ENCODE data around the gene BAIAP3. TPM values are rescaled to one million over a fixed set of nuclear protein-coding genes. Genes with fewer than 3 reads are reported as not detected.

The BAIAP3 gene
- total RNA-seq, 2 experiments from 2014 or later: 19.6 to 21.5 TPM

DNA sequence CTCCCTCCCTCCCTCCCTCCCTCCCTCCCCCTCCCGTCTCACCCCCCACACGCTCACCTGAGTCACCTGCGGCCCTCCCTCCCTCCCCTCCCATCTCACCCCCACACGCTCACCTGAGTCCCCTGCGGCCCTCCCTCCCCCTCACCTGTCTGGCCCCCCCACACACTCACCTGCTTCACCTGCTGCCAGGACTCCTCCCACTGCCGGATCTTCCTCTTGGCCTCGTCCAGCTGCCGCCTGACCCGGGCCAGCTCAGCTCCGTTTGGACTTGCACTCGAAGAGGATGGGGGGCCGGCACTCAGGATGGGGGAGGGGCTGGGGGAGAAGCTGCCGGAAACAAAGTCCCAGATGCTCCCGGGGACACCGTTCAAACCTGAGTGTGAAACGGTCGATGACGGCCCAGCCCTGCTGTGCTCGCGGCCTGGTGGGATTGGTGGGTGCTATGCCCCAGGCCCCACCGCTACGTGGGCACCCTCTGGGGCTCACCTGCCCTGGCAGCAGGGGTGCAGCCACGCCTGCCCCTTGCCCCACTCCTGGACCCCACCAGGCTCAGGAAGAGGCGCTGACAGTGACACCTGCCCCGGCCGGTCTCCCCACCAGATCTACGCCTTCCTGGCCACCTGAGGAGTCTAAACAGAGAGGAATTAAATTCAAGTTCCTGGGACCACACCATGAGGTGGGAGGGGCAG lies 34.2 kb downstream of the BAIAP3 start:
- Histone ChIP-seq H3K9me3 (ENCODE audit: control insufficient read depth in 1 of 2, insufficient read depth in 1 of 2, low read length in 2 of 2) (no peaks in the 10 kb centered on the region), H3K36me3 (ENCODE audit: insufficient read depth, low read length) (peaks cover 62% of the 10 kb centered on the region), H3K27ac (ENCODE audit: low read depth in 1 of 2, low read length in 2 of 2) (no peak overlapping the region), H3K27me3 (ENCODE audit: control insufficient read depth in 1 of 2, insufficient read depth in 2 of 2, low read length in 2 of 2) (no peaks in the 10 kb centered on the region), H3K4me3 (ENCODE audit: low read length) (no peak overlapping the region), H3K4me1 (ENCODE audit: insufficient read depth, low read length) (no peaks in the 10 kb centered on the region)
- H3K4me1 Mint-ChIP-seq (ENCODE audit: low read depth): no peaks in the 10 kb centered on the region
- ChIA-PET CTCF (no interaction called here), POLR2A (no interaction called here)
- no peak overlapping the region for H3K4me3 Mint-ChIP-seq
- H3K27ac Mint-ChIP-seq: no peak overlapping the region
- intact Hi-C loops (cut with DNase I, micrococcal nuclease): no loop called here
- DNase-seq (no peak), ATAC-seq (ENCODE audit: poor library complexity) (no peak)
- H3K27me3 Mint-ChIP-seq: no peaks in the 10 kb centered on the region
- no peaks in the 10 kb centered on the region for H3K9me3 Mint-ChIP-seq
- TF ChIP-seq, protein P1, sequence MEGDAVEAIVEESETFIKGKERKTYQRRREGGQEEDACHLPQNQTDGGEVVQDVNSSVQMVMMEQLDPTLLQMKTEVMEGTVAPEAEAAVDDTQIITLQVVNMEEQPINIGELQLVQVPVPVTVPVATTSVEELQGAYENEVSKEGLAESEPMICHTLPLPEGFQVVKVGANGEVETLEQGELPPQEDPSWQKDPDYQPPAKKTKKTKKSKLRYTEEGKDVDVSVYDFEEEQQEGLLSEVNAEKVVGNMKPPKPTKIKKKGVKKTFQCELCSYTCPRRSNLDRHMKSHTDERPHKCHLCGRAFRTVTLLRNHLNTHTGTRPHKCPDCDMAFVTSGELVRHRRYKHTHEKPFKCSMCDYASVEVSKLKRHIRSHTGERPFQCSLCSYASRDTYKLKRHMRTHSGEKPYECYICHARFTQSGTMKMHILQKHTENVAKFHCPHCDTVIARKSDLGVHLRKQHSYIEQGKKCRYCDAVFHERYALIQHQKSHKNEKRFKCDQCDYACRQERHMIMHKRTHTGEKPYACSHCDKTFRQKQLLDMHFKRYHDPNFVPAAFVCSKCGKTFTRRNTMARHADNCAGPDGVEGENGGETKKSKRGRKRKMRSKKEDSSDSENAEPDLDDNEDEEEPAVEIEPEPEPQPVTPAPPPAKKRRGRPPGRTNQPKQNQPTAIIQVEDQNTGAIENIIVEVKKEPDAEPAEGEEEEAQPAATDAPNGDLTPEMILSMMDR (IDR thresholded peaks at IDR 0.05): no peak
- H3K36me3 Mint-ChIP-seq (ENCODE audit: low read depth): peaks cover 40% of the 10 kb centered on the region

DNA sequence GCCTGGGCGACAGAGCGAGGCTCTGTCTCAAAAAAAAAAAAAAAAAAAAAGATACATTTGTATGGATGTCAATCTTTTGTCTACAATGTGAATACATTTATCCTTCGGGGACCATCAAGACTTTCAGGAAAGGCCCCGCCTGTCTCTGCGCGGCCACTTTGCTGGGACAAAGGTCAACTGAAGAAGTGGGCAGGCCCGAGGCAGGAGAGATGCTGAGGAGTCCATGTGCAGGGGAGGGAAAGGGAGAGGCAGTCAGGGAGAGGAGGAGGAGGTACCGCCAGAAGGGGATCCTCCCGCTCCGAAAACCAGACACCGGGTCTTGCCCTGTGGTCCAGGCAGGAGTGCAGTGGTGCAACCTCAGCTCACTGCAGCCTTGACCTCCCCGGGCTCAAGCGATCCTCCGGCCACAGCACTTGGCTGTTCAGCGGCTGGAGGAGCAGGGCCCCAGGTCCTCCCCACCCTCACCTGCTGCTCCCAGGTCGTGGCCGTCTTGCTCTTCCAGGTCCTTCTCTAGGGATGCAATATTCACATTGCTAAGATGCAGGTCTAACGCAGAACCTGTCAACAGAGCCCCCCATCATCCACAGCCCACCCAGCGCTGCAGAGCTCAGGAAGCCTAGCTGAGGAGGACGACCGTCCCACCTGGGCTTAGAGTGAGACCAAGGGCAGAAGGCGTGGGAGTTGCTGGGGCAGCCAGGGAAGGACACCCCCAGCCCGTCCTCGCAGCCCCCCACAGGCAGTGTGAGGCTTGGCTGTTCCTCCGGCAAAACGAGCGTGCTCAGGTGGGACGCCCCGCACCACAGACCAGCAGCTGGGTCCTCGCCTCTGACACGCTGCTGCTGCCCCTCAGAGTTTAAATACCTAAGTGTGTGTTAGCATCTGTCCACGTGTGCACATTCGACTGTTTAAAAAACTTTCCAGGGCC lies 37.9 kb downstream of the BAIAP3 start:
- intact Hi-C loops (cut with DNase I, micrococcal nuclease): no loop called here
- H3K36me3 ChIP-seq (ENCODE audit: insufficient read depth, low read length): peaks cover 40% of the 10 kb centered on the region
- no peaks in the 10 kb centered on the region for H3K27me3 ChIP-seq (ENCODE audit: control insufficient read depth in 1 of 2, insufficient read depth in 2 of 2, low read length in 2 of 2)
- CTCF ChIA-PET: interaction anchor here (1.0 kb wide), 1 partner anchor 8 kb away, joined by 4 read pairs; no protein-coding TSS in a partner anchor
- ATAC-seq (ENCODE audit: poor library complexity) (no peak), DNase-seq (no peak)
- H3K27me3 Mint-ChIP-seq: no peaks in the 10 kb centered on the region
- H3K4me1 ChIP-seq (ENCODE audit: insufficient read depth, low read length): no peaks in the 10 kb centered on the region
- no peaks in the 10 kb centered on the region for H3K4me1 Mint-ChIP-seq (ENCODE audit: low read depth)
- H3K27ac Mint-ChIP-seq: no peak overlapping the region
- POLR2A ChIA-PET: no interaction called here
- H3K4me3 ChIP-seq (ENCODE audit: low read length): no peak overlapping the region
- H3K4me3 Mint-ChIP-seq: no peak overlapping the region
- peaks cover 12% of the 10 kb centered on the region for H3K36me3 Mint-ChIP-seq (ENCODE audit: low read depth)
- no peak overlapping the region for H3K27ac ChIP-seq (ENCODE audit: low read depth in 1 of 2, low read length in 2 of 2)
- TF ChIP-seq, protein P1 (IDR thresholded peaks at IDR 0.05): no peak
- no peaks in the 10 kb centered on the region for H3K9me3 ChIP-seq (ENCODE audit: control insufficient read depth in 1 of 2, insufficient read depth in 1 of 2, low read length in 2 of 2)
- no peaks in the 10 kb centered on the region for H3K9me3 Mint-ChIP-seq

DNA sequence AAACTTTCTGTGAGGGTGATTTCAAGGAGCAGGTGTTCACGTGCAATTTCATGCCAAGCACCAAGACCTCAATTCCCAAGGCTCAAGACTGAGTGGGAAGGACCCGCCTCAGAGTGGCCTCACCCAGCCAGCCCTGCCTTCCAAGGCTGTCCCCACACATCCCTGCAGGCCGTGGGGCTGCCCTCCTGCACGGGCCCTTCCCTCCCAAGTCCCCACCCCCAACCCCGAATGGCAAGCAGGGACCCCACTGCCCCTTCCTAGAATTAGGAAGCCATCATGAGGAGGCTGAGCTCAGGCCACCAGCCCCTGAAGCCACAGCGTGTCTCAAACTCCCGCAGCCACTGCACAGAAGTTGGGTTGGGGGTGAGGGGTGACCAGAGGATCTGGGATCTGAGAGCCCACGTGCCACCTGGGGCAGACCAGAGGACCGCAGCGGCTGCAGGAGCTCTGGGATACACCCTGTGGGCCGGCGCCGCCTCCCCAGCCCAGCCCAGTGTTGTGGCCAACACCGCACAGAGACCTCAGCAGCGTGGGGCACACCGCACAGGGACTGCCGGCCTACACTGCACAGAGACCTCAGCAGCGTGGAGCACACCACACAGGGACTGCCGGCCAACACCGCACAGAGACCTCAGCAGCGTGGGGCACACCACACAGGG lies 39.0 kb downstream of the BAIAP3 start:
- H3K36me3 Mint-ChIP-seq (ENCODE audit: low read depth): peaks cover 15% of the 10 kb centered on the region
- H3K27ac Mint-ChIP-seq: no peak overlapping the region
- H3K27me3 ChIP-seq (ENCODE audit: control insufficient read depth in 1 of 2, insufficient read depth in 2 of 2, low read length in 2 of 2): no peaks in the 10 kb centered on the region
- no peak overlapping the region for H3K4me3 ChIP-seq (ENCODE audit: low read length)
- intact Hi-C loops (cut with DNase I, micrococcal nuclease): no loop called here
- no peak for DNase-seq
- no peaks in the 10 kb centered on the region for H3K4me1 Mint-ChIP-seq (ENCODE audit: low read depth)
- no peak overlapping the region for H3K27ac ChIP-seq (ENCODE audit: low read depth in 1 of 2, low read length in 2 of 2)
- CTCF ChIA-PET: interaction anchor here (1.0 kb wide), 1 partner anchor 9 kb away, joined by 4 read pairs; no protein-coding TSS in a partner anchor
- POLR2A ChIA-PET: no interaction called here
- no peak overlapping the region for H3K4me3 Mint-ChIP-seq
- H3K9me3 Mint-ChIP-seq: no peaks in the 10 kb centered on the region
- no peak for ATAC-seq (ENCODE audit: poor library complexity)
- no peaks in the 10 kb centered on the region for H3K9me3 ChIP-seq (ENCODE audit: control insufficient read depth in 1 of 2, insufficient read depth in 1 of 2, low read length in 2 of 2)
- no peaks in the 10 kb centered on the region for H3K27me3 Mint-ChIP-seq
- H3K36me3 ChIP-seq (ENCODE audit: insufficient read depth, low read length): peaks cover 37% of the 10 kb centered on the region
- H3K4me1 ChIP-seq (ENCODE audit: insufficient read depth, low read length): no peaks in the 10 kb centered on the region
- TF ChIP-seq, protein P1 (IDR thresholded peaks at IDR 0.05): no peak

Measured in CD4-positive, alpha-beta T cell (primary cell).